ENCODE measurements around the gene HAGH.

- TF ChIP-seq, protein P1, sequence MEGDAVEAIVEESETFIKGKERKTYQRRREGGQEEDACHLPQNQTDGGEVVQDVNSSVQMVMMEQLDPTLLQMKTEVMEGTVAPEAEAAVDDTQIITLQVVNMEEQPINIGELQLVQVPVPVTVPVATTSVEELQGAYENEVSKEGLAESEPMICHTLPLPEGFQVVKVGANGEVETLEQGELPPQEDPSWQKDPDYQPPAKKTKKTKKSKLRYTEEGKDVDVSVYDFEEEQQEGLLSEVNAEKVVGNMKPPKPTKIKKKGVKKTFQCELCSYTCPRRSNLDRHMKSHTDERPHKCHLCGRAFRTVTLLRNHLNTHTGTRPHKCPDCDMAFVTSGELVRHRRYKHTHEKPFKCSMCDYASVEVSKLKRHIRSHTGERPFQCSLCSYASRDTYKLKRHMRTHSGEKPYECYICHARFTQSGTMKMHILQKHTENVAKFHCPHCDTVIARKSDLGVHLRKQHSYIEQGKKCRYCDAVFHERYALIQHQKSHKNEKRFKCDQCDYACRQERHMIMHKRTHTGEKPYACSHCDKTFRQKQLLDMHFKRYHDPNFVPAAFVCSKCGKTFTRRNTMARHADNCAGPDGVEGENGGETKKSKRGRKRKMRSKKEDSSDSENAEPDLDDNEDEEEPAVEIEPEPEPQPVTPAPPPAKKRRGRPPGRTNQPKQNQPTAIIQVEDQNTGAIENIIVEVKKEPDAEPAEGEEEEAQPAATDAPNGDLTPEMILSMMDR (IDR thresholded peaks at IDR 0.05), result no peak
- no peak for TF ChIP-seq POLR2A (IDR thresholded peaks at IDR 0.05)
These were observed 6.3 kb downstream of the HAGH start for GRCh38 chr16:1820096-1820945.
